Measurements from ENCODE around the gene SERPINC1.
"Not testable (repeated sequence)": the region's sequence is repeated elsewhere in the genome, so short reads cannot be mapped to it uniquely, and the experiment has no call there.

Gene SERPINC1

DNA sequence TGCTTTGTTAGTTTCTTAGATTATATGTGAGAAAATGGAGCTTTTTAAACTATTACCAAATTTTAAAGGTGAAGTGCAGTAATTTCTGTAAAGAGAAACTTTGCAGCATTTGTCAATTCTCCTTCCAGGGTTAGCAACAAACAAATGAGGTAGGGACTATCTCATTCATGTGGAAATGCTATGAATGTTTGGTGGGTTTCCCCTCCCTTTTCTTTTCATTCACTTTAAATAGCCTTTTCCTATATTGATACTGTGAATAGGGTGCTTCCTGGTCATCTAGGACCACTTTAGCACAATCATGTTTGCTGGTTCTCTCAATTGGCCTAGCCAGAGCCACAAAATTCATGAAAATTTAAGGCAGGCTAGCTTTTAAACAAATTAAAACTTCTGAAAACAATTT is 28.4 kb downstream of the SERPINC1 start:
- DNase-seq, result no peak

DNA sequence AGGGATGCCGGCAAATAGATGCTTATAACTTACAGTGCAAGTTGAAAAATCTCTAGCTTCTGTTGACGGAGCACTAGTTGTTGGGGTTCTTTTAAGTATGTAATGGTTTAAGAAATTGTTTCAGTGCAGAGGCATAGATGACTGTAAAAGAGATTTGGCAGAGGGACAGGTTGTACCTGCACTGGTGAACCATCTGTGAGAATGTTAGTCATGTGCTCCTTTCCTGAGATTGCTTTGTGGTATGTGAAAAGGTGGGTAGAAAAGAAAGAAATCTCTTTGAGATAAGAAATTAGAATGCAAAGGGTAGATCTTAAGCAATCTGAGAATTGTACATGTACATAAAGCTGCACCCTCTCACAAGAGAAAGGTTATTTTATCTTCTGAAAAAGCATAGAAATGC is 29.5 kb downstream of the SERPINC1 start:
- DNase-seq, result no peak

DNA sequence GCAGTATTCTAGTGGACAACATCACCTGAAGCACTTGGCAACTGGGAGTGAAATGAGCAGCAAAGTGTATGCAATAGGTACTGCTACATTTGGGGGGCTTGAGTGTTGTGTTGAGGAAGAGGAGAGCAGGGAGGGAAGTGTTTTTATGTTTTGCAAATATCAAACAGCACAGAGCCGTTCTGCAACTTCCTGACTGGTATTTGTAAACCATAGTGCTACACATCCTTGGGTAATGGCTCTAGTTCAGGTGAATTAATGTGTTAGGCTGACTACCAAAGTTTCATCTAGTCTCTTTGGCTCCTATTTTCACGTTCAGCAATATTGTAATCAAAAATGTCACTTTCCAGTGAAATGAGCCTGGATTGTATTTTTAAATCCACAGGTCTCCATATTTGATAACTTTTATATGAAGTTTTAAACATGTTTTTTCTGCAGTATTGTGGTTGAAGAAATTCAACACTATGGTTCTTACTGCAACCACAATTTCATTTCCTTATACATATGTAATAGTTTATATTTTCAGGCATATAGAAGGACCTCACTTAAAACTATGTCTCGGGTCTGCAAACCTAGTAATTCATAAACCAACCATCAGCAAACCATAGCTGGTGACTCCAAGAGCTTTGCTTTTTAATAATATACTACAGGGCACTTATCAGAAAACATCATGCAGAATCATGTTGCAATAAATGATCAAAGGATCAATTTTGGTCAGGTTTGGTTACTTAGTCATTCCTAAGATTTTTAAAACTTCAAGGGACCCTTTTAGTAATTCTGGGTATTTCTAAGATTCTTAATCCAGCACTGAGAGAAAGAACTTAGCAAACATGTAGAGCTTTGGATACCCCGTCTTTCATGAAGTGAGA is 30.1 kb downstream of the SERPINC1 start:
- no peak for DNase-seq

DNA sequence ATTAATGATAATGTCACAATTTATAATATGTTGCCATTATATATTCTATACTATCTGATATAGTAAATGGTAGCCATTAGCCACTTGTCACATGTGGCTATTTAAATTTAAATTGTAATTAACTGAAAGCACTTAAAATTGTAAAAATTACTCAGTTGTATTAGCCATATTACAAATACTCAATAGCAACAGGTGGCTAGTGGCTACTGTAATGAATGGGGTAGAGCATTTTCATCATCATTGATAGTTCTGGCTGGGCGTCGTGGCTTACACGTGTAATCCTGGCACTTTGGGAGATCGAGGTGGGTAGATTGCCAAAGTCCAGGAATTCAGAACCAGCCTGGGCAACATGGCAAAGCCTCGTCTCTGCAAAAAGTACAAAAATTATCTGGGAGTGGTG is 32.4 kb downstream of the SERPINC1 start:
- DNase-seq, result no peak

DNA sequence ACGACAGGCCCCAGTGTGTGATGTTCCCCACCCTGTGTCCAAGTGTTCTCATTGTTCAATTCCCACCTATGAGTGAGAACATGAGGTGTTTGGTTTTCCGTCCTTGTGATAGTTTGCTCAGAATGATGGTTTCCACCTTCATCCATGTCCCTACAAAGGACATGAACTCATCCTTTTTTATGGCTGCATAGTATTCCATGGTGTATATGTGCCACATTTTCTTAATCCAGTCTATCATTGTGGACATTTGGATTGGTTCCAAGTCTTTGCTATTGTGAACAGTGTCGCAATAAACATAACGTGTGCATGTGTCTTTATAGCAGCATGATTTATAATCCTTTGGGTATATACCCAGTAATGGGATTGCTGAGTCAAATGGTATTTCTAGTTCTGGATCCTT is 36.0 kb downstream of the SERPINC1 start:
- DNase-seq, result not testable (repeated sequence)

DNA sequence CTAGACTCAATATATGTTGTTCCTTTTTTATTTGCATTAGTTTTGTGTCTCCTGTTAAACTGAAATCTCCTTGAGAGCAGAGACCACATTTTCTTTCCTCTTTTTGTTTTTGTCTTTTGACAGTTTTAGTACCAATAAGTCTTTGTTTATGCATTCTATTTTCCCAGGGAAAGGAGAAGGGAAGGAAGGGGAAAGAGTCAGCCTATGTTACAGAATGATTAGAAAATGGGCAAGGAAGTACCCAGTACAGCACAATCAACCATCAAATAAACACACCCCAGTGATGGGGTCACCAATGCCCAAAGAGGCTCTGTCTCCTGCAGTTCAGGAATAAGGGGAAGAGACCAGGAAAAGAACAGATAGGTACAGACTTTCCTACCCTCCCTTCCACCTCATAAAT is 38.9 kb downstream of the SERPINC1 start:
- no peak for DNase-seq

DNA sequence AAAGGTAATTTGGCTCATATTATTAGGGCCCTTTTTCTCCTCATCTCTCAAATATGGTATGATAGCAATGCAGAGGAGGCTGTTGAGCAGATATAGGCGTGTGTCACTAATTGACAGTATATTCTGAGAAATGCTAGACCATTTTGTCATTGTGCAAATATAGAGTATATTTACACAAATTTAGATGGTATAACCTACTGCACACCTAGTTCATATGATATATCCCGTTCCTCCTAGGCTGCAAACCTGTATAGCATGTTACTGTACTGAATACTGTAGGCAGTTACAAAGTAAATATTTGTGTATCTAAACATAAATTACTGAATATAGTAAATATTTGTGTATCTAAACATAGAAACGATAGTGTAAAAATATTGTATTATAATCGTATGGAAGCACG is 40.4 kb downstream of the SERPINC1 start:
- DNase-seq, result no peak

DNA sequence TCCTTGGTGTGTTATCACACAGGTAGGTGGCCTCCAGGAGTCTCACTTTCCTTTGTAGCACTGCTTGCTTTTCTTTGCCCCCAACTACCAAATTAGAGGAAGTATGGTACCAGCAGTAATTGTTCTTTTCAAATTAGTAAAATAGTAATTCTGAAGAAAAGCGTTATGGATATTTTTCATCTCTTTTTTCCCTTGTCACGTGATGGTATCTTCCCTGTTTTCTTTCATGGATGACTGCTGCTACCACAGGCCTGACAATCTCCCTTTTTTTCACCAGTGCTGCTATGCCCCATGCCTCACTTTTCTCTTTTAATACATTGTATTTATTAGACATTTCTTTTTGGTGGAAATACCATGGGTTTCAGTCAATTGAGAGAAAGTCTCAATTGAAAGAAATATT is 45.6 kb downstream of the SERPINC1 start:
- DNase-seq, result no peak

DNA sequence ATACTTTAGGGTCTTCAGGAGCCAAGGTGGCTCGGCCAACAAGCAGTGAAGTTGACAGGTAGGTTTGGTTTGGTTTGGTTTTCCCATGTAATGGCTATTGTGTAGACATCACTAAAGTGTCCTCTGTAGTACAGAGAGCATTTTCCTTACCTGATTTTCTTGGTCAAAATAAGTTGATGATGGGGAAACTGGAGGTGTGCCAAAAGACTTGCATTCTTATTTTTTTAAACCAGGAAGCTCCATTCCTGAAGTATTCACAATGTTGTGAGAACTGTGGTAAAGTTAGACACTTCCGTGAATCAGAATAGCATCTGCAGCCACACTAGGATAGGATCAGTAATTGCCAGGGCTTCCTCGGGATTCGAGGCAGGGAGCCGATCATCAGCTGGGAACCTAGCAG is 46.0 kb downstream of the SERPINC1 start:
- DNase-seq, result no peak

DNA sequence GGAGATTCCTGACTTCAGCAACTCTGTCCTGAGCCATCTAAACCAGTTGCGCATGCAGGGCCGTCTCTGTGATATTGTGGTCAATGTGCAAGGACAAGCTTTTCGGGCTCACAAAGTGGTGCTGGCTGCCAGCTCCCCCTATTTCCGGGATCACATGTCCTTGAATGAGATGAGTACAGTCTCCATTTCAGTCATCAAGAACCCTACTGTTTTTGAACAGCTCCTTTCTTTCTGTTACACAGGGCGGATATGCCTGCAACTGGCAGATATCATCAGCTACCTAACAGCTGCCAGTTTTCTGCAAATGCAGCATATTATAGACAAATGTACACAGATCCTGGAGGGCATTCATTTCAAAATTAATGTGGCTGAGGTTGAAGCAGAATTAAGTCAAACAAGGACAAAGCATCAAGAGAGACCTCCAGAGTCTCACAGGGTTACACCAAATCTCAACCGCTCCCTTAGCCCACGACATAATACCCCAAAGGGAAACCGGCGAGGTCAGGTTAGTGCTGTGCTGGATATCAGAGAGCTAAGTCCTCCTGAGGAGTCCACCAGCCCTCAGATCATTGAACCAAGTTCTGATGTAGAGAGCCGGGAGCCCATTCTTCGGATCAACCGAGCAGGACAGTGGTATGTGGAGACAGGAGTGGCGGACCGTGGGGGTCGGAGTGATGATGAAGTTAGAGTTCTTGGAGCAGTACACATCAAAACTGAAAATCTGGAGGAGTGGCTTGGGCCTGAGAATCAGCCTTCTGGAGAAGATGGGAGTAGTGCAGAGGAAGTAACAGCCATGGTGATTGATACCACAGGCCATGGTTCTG is 46.7 kb downstream of the SERPINC1 start:
- no peak for DNase-seq

DNA sequence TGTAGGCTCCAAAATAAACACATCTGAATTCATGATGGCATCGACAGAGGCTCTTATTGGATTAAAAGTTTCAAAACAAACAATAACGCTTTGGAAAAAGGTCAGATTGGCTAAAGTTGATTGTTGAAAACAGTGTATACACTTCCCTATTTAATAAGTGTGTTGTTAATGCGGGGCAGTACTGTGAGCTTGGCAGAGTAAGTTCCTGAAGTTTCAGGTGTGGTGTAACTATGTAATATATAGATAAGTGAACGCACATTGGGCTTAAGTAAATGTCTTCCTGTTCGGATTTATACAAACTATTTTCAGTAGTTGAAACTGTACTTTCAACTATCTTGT is 48.1 kb downstream of the SERPINC1 start:
- no peak for DNase-seq

DNA sequence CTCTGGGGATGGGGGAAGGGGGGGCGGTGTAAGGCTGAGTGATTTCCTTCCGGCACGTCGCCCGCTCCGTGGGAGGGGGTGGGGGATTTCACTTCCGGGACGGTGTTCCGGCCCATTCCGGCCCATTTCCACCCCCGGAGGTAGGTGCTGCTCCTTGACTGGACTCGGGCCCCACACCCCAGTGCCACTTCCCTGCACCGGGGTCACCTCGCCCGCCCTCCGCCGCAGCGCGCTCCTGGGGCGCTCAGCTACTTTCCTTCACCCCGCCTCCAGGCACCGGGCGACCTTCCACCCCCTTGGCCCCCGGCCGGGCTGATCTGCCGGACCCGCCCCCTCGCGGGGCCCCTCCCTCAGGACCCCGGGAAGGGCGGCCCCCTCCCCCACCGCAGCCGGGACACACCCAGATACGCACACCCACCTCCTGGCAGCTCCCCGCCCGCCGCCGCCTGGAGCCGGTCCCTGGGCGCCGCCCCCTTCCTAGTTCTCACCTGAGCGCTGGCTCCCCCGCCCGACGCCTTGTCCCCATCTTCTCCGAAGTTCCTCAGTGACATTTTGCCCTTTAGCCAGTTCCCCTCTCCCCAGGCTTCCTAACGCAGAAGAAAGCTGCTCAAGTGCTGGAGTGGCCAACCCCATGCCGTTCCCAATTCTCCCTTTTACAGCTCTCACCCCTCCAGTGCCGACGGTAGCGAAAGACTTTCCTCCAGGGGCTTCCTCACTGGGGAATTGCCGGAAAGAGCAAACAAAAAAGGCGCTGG is 48.7 kb downstream of the SERPINC1 start, which contains the start of gene ZBTB37:
Gene ZBTB37 (plus strand): TSS at position 115 of the 755 bp plus-strand sequence. CDS start 1,846 bp downstream, outside the sequence.
- DNase-seq, result peak; percentile 93

DNA sequence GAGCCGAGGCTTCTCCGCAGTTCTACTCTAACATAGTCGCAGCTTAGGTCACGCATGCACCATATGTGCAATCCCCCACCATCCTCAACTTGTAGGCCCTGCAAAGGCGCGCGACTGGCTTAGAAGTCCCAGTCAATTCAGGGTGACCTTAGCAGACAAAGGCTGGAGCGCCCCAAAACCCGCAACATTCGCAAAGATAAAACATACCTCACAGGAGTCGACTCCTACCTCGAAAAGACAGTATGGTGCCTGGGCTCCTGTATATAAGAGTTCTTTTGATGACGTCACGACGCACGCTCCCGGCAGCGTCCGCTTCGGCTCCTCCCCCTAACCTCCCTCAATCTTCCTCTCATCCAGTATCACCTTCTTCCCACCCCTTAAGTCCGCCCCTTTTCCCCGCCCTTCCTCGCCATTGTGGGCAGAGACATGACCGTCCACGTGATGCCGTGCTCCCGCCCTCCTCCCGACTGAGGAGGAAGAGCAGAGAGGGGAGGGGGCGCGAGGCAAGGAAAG is 49.3 kb downstream of the SERPINC1 start, which contains the start of gene GAS5:
Gene GAS5 (minus strand): TSS at position 237 of the 513 bp plus-strand sequence.
- DNase-seq, result peak; percentile 99

DNA sequence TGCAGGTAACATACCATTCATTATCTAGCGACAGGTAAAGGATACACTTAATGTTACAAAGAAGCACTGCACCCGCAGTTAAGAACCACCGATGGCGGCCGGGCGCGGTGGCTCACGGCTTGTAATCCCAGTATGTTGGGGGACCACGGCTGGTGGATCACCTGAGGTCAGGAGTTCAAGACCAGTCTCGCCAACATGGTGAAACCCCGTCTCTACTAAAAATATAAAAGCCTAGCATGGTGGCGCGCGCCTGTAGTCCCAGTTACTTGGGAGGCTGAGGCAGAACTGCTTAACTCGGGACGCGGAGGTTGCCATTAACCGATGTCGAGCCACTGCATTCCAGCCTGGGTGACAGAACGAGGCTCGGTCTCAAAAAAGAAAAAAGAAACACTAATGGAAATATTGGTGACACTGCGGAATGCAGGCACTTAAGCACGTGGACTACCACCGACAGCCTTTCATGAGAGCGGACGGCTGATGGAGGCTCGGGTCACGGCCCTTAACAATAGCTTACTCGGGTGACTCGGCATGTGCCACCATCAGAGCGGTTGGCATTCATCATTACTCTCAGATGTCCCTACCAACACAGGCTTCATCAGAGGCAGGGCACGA is 49.9 kb downstream of the SERPINC1 start:
- DNase-seq, result peak; percentile 23

DNA sequence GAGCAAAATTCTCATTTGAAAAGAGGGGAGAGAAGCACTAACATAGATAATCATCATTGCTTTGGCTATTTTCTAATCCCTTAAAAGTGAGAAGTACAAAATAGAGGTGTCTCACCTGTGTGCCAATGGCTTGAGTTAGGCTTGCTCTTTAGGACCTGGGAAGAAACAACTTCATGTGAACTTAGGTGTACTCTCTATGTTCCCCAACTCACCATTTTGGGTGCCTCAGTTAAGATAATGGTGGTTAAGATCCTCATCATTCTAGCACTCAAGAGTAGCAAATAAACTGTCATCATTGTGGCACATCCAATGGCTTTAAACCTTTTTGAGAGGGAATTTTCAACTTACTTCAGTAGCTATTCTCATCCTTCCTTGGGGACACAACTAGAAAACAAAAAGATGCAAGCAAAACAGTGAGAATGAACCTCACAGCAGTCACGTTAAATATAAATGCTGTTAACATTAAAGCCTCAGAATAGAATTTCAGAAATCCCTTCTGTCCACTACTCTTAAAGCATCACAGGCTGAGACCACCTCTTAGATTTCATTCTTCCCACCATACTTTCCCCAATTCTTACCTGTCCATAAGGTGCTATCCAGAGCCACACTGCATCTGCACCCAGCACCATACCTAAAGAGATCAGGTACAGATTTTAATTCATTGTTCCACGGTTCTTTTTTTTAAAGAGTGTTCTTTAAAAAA is 50.6 kb downstream of the SERPINC1 start:
- no peak for DNase-seq

DNA sequence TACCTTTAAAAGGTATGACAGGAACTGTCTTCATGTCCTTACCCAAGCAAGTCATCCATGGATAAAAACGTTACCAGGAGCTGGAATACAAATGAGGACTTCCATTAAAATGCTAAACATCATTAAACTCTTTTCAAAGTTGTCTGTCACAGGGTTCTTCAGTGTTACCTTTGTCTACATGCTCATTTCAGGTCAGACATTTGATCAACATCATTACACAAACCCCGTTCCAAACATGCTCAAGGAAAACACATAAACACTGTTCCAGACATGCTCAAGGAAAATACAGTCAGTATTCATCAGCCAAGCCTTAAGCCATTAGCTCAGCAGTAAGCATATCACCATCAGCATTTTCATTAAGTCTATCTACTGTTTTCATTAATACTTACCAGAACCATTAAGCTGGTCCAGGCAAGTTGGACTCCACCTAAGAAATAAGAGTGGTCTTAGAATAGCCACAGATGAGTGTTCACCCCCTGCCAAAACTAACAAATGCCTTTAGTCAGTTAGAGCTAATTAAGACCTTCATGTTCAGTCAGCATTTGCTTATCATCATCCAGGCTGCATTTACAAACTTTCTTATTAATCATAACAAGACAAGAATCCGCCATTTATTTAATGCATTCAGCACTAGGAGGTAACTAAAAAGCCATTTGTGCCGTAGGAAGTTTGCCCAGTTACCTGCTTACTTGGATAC is 51.5 kb downstream of the SERPINC1 start:
- DNase-seq, result no peak

DNA sequence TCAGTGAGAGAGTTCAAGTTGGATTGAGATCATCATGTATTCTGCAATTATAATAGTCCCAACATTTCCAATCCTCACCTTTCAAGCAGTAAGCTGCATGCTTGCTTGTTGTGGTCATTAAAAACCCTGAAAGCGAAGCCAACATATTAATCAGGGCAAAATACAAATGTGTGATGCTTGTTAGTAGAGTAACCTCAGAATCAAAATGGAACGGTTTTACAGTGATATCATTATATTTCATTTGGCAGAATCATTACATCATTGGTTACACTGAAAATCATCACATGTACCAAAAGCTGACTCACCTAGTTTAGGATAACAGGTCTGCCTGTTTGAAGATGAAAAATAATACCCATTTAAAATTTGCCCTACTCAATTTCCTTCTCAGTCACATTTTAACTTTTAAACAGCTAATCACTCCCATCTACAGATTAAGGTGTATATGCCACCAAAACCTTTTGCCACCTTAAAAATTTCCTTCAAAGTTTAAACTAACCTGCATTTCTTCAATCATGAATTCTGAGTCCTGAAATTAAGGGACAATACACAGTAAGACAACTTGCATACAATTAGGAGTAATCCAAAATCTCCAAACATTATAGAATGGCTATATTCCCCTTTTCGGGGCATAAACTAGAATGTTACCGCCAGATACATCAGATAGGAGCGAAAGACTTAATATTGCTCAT is 52.8 kb downstream of the SERPINC1 start:
- DNase-seq, result no peak

DNA sequence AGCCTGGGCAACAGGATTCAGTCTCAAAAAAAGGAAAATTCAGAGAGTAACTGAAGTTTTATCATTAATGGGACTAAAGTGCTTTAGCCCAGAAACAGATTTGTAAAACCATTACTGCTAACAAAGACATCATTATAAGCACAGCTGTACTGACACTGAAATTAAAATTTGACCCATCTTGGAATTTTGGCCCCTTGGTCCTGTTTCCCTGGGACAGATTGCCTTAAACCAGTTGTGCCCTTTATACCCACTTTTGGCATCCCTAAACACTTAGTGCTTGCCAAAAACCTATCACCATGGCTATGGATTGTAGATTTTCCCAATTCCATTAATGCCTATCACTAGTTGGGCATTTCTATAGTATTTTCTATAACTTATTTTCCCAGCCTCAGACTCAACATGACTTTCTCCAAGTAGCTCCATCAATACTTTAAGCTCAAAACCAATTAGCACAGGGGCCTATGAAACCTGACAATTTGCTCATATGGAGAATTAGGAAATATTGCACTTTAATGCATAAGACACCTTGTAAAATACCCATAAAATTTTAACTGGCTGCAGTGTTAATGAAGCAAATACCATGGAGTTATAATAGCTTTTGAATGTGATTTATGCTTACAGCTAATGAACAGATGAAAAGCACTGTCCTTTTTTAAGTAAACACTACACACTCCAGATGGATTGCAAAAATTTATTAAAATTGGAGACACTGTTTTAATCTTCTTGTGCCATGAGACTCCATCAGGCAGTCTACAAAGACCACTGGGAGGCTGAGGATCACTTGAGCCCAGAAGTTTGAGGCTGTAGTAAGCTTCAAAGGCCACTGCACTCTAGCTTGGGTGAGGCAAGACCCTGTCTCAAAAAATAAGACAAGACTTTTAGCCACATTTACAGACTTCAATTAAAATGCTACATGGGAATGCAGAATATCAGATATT is 53.6 kb downstream of the SERPINC1 start:
- no peak for DNase-seq

DNA sequence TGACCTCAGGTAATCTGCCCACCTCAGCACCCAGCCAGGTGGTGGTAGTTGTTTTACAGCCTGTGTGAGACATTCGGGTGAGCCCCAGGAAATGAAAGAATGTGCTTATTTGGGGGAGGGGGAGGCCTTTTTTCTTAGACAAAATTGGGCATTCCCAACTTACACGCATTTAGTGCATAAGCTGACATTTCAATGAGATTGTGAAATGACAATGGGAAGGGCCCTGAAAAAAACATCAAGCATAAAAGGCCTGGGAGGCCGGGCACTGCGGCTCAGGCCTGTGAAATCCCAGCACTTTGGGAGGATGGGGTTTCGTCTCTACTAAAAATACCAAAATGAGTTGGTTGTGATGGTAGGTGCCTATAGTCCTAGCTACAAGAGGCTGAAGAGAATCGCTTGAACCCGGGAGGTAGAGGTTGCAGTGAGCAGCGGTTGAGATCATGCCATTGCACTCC is 54.3 kb downstream of the SERPINC1 start:
- DNase-seq, result no peak
